Peyer's patch (tissue), 4 donors: ENCODE data around the gene DNAL1.

Experiments
- CTCF ChIP-seq, 6 experiments: fragments of 450-650 bp in 4 of 6; fragments of 200-600 bp in 2 of 6; sonication (generic) in 1 of 6; IDR thresholded peaks; one replicate each; pipeline ENCODE4 v1.5.1; 2017 to 2019; ENCODE audit warnings: antibody characterized with exemption in 6 of 6, mild to moderate bottlenecking in 3 of 6, moderate library complexity in 1 of 6
- POLR2A ChIP-seq, 2 donors: fragments of 450-650 bp; IDR thresholded peaks; one replicate each; pipeline ENCODE4 v1.5.1; 2017; ENCODE audit warnings: antibody characterized with exemption in 2 of 2, mild to moderate bottlenecking in 2 of 2, moderate library complexity in 2 of 2

- TF ChIP-seq CTCF (IDR thresholded peaks at IDR 0.05) = no peak
- TF ChIP-seq POLR2A (IDR thresholded peaks at IDR 0.05) = no peak
Measured at GRCh38 chr14:73620268-73620667, 24.5 kb upstream of the DNAL1 start.
